Left lobe of liver (tissue), 2 donors: ENCODE measurements around the gene PRR18. TPM values are rescaled to one million over a fixed set of nuclear protein-coding genes. Genes with fewer than 3 reads are reported as not detected.
A peak's percentile ranks its signal among the peaks of the same experiment; 100 is the strongest.
"Not testable (repeated sequence)": the region's sequence is repeated elsewhere in the genome, so short reads cannot be mapped to it uniquely, and the experiment has no call there.

Source experiments
- ATAC-seq: fragments of 200-7000 bp; cut with Tn5 transposase; one replicate; pipeline ENCODE4 v1.9.1; 2020; ENCODE audit warnings: mild to moderate bottlenecking, moderate library complexity
- DNase-seq: peaks from one replicate; pipeline ENCODE4 v3.0.0-alpha.2; 2020; ENCODE audit warnings: low spot score
- total RNA-seq: library from RNA; stranded (reverse); gene quantifications from one replicate; pipeline ENCODE4 v1.2.1, GENCODE V29; 2021
- donor health status: DM: no; HTN: no; CAD: no; lungs with moderate emphysema.
- donor health status: DM: no; HTN: yes; CAD: no.

Gene PRR18, protein sequence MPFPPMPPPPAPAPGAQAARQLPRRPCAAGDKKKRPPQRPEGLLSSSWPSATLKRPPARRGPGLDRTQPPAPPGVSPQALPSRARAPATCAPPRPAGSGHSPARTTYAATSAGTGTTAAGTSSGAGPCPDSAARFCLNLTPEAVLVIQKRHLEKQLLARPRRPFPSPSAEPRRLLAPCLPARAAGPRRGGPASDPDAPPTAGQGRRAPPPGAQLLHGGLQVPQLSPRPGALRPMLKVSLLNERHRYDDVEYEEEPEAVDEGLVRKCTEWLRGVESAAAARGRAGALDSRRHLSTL
- total RNA-seq: 2.0 TPM

DNA sequence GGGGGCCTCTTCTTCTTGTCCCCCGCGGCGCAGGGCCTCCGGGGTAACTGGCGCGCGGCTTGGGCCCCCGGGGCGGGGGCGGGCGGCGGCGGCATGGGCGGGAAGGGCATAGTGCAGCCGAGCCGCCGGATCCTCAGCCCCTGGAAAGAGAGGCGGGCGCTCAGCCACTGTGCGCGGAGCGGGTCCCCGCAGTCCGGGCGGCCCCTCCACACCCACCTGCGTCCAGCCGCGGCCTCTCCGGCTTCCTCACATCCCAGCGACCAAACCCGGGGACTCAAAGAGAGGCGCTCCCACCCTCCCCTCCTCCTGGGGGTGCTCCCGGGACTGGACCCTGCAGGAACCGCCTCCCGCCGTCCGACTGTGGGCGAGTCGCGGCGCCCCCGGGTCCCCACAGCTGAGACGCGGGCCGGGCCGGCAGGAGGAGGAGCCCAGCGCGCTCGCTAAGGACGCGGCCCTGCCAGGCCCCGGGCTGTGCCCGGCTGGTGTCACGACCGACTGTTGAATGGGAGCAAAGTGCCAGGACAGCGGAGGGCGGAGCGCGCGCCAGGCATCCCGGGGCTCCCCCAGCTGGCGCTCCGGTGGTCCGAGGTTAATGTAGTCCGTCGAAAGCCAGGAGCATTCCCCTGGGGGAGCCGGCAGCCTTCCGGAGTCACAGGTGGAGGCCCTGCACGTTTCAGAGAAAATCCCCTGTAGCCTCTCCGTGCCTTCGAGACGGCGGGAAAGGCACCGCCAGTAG, at the start of gene PRR18:
Gene PRR18, minus strand, starts transcription at position 360 of the 736 bp plus-strand sequence. Its CDS starts 250 bp downstream, at position 110.
- DNase-seq (peak; percentile 73), ATAC-seq (peak; percentile 88)

DNA sequence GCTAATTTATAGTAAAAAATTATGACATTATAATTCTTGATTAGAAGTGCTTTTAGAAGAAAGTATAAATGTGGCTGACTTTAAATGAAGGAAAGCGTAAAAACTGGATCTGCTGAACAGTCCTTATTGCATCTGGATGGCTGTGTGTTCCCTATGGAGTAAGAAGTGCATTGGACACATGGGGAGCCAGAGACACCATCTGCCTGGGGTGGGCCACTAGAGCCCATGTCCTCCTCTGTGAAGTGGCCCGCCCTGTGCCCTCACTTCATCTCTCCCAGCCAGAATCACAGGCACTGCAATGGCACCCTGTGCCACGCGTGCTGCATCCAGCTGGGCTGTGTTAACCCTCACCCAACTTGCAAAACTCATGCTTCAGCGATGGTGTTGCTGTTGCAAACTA, 47.4 kb upstream of the PRR18 start:
- DNase-seq (no peak), ATAC-seq (no peak)

DNA sequence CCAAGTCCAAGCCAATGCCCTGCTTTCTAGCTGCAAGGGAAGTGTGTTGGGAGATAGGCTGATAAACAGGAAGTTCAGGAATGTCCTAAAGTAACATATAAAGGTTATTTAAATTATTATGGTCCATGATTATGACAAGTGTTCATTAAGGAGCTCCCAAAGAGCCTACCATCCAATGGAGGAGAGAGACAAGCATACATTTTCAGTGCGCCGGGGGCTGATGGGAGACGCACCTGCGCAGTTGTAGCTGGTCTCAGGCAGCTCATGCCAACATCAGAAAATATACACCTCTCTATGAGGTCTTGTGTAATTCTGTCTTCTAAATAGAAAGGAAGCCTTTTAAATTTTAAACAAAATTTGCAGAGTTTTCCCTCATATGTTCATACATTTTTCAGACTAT, 46.8 kb upstream of the PRR18 start:
- ATAC-seq (no peak), DNase-seq (no peak)

DNA sequence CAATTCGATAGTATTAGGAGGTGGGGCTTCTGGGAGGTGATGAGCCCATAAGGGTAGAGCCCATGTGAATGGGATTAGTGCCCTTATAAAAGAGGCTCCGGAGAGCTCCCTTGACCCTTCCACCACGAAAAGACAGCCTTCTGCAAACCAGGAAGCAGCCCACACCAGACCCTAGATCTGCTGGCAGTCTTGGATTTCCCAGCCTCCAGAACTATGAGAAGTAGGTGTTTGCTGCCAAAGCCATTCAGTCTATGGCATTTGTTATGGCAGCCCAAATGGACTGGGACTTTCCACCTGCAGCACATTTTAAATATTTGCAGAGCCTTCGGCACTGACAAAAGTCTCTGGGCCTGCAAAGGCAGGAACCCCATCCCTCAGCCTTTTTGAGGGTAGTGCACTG, 46.0 kb upstream of the PRR18 start:
- DNase-seq: no peak
- ATAC-seq: no peak

DNA sequence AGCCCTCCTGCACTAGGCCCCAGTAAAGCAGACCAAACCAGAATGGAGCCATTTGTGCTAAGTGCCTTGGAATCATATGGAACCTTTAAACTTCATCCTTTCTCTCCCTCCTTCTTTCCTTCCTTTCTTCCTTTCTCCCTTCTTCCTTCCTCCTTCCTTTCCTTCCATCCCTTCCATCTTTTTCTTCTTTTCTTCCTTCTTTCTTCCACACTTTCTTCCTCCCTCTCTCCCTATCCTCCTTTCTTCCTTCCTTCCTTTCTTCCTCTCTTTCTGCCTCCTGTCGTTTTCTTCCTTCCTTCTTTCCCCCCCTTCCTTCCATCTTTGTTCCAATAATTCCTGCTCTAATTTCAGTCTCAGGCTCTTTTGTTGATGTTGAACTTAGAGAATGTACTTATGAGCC, 45.3 kb upstream of the PRR18 start:
- DNase-seq (no peak), ATAC-seq (no peak)

DNA sequence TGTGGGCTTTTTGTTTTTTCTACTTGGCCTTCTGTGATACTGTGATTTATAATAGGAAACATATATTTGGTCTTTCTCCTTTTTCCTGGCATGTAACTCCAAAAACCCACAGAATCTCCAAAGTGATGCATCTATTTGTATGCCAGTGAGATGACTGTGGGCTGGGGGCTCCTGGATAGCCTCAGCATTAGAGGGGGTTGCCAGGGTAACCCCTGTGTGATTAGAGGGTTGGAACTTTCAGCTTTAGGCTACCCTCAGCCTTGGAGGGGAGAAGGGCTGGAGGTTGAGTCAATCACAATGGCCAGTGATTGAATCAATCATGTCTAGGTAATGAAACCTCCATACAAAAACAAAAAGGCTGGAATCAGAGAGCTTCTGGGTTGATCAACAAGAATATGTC, 44.7 kb upstream of the PRR18 start:
- ATAC-seq: no peak
- DNase-seq: no peak

DNA sequence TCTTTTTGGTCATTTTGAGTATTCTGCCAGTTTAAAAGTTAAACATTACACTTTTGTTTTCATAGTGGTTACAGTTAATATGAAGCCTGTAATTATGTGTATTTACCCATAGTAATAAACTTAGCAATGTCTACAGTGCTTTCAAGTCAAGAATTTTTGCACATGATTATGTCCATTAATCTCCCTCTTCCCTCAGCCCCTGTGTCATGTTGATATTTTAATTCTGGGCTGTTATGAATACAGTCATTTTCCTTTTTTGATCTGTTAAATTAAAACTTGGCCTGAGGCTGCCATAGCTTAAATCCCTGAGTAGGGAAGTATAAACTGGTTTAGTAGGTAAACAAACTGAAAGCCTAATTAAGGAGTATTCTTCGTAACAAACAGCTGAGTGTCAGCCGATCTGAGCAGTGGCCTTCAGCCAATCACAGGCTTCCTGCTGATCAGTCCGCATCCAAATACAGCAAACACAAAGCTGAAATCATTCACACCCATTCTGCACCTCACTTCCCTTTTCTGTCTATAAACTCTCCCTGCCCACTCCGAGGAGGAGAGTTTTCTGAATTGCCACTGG, 43.6 kb upstream of the PRR18 start:
- DNase-seq (no peak), ATAC-seq (peak; percentile 80)

DNA sequence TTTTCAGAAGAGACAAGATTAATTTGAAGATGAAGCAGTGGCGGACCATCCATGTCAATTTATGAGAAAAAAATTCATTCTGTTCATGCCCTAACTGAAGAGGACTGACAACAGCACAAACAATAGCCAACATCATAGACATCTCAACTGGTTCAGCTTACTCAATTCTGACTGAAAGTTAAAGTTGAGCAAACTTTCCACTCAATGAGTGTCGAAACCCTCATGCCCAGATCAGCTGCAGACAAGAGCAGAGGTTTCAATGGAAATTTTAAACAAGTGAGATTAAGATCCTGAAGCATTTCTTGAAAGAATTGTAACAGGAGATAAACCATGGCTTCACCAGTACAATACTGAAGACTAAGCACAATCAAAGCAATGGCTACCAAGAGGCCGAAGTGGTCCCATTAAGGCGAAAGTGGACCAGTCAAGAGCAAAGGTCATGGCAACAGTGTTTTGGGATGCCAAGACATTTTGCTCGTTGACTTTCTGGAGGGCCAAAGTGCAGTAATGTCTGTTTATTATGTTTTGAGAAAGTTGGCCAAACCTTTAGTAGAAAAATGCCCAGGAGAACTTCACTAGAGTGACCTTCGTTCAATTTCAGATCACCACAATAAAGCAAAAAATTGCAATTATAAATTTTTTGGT, 40.2 kb upstream of the PRR18 start:
- DNase-seq (peak; percentile 63), ATAC-seq (peak; percentile 73)

DNA sequence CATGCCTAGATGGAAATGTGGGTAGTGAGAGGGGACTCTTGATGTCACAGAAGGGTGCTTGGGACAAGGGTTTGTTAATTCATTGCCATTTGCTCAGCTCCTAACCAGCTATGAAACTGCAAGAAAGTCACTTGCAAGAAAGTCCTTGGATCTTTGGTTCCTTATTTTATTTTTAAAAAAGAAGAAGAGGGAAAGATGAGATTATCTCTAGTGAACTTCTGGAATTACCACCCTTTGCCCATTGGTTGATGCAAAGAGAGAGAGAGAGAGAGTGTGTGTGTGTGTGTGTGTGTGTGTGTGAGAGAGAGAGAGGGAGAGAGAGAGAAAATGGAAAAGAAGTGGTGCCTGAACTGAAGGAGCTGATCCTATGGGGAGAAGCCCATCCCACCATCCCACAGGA, 38.8 kb upstream of the PRR18 start:
- ATAC-seq: no peak

DNA sequence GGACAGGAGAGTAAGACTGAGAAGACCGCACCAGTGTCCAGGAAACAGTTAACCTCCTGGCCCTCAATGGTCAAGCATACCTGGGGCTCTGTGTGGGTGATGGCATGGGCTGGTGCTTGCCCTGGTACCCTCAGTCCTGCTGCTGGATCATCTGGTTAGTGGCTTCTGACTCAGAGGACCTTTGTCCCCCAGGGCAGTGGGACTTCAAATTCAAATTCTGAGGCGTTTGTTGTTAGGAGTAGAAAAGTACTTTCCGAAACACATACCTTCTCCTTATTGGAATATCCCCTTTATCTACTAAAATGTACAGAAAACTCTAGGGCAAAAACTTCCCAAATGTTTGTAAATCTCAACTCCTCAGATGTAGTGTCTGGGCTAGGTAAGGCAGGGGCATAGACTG, 38.3 kb upstream of the PRR18 start:
- ATAC-seq: no peak
- DNase-seq: no peak

More for the DNA sequence above, 38.8 kb upstream of the PRR18 start:
- no peak for DNase-seq

DNA sequence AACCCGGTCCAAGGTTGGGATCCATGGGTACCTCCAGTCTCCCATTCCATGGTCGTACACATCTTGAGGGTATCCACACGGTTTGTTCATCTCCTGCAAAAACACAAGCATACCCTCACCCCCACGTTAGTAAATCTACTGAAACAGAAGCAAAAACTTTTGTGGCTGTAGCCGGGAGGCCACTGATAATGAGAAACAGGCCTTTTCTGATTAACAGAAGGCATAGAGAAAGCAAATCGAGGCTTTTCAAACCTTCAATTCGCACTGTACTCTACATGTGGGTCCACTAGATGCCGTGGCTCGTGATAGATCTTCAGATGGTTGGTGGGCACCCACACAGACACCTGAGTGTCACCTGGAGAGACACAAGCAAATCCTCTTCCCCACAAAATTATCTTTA, 37.5 kb upstream of the PRR18 start:
- not testable (repeated sequence) for ATAC-seq, DNase-seq

DNA sequence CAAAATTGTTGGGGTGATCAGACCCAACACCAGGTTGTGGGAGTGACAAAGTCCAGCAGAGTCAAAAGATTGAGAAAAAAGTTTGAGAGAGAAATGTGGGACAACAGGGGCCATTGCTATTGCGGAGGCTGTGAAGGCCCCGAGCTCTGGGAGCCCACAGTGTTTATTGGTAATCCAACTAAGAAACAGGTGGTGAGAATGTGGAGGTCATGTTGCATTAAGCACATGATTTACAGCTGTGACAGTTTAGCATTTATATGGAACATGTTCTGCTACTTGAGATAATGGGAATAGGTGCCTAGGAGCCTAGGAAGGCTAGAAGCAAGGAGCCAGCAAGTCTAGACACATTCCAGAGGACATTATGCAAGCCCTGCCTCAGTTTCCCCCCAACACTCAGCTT, 36.7 kb upstream of the PRR18 start:
- ATAC-seq, DNase-seq: not testable (repeated sequence)

DNA sequence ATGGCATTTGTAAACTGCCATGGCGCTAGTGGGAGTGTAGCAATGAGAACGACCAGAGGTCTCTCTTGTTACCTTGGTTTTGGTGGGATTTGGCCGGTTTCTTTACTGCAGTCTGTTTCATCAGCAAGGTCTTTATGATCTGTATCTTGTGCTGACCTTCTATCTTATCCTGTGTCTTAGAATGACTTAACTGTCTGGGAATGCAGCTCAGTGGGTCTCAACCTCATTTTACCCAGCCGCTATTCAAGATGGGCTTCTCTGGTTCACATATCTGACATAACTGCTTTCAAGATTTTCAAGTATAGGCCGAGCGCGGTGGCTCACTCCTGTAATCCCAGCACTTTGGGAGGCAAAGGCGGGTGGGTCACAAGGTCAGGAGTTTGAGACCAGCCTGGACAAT, 36.0 kb upstream of the PRR18 start:
- DNase-seq: no peak
- ATAC-seq: no peak

DNA sequence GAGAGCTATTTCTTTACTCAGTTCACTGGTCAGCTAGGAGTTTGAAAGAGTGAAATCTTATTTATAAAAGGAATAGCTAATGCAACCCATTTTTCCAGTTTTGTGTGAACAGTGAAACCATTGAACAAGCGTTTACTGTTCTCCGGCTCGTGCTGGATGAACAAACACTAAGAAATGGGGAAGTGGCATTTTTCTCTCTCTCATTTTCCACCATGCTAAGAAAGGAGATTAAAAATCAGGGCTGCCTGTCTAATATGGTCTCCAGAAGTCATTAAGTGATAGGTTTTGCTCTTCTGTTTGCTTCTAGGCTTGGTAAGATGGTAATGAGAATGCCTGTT, 34.9 kb upstream of the PRR18 start:
- DNase-seq: no peak
- ATAC-seq: no peak

DNA sequence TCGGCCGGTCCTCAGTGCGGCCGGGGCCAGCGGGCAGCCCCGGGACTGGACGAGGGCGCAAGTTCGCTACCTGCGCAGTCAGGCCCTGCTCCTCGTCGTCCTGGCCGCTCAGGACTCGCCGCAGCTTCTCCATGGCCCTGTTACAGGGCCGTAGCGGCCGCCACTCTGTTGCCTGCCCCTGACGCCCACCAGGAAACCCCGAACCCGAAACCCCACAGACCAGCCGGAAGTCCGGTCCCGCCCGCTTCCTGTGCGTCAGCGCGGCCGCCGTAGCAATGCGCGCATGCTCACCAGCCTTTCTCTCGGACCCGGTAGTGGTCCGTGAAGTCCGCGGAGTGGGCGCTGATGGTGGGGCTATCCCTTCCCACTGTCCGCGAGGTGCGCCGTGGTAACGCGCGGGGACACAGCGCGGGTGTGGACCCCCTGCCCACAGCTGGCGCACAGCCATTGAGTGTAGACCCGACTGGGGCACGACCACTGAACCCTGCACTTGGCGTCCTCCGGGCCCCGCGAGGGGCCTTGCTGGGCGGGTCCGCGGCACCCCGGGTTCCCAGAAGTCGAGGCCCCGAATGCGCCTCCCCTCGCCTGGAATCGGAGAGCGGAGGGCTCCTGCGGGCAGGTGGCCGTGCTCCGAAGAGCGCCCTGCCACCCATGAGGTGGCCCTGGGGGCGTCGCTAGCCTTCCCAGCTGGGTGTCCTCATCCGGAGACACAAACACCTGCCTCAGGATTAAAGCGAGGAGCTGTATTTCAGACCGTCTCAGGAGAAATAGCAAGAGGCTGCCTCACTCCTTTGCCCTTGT, 34.4 kb upstream of the PRR18 start, which contains the start of gene SFT2D1:
Gene SFT2D1, minus strand, starts transcription at position 197 of the 801 bp plus-strand sequence. Its CDS starts 64 bp downstream, at position 133.
- ATAC-seq (peak; percentile 97), DNase-seq (peak; percentile 85)

DNA sequence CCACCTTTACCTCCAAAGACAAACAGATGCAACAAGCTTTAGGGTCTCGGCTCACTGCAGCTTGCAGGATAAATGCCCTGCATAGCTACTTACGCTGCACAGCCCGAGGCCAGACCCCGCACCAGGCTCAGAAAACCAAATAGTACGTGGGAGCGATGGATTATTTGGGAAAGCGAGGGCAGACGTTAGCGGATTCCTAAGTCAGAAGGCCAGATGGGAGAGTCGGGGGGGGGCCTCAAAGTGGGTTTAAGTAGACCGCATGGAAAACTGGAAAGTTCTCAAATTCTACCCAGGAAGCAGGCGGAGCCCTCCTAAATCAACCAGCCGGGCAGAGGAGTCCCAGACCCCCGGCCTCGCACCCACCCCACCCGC, 33.8 kb upstream of the PRR18 start:
- DNase-seq: no peak
- peak; percentile 22 for ATAC-seq

DNA sequence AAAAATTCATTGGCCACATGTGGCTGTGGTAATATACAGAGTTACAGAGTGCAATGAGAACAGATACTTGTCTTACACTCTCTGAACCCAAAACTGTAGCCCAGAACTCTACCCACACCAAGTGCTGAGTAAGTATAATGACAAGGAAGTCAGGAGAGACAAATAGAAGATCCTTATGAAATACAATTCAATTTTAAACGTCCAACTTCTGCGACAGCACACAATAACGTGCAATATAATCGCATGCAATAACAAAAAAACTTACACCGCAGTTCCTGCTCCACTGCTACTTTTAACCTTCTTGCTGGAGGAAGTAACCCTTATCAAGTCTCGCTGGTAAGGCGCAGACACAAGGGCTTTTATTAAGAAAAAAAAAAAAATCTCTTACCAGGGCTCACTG, 33.3 kb upstream of the PRR18 start:
- DNase-seq (no peak), ATAC-seq (no peak)

DNA sequence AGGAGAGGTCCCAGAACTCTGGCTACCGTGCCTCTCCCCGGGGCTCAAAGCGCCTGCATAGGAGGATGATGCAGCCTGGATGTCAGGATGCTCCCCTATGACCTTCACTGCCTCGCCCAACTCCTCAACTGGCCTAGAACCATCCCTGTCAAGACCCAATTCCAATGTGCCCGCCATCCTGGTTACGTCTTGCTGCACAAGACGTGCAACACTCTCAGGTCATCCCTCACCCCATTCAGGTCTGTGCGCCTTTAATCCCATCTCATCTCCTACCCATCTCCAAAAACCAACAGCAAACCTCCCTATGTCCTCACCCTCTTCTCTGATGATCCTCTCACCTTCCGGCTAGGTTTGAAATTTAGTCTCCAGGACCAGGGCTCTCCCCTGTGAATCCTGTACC, 30.7 kb upstream of the PRR18 start:
- ATAC-seq (no peak), DNase-seq (no peak)

DNA sequence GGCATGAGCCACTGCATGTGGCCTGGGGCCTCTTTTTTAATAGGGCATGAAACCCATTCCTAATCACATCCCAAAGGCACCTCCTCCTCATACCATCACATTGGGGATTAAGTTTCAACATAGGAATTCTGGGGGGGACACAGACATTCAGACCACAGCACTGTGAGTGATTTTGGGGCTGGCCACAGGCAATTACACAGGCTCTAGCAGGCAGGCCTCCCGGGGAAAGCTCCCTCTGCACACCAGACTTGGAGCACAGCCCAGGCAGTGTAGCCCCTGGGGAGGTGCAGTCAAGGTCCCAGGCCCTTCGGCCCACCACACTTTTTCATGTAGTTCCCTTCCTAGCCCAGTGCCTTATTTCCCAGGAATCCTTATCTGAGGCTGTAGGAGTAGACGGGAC, 28.7 kb upstream of the PRR18 start:
- DNase-seq (no peak), ATAC-seq (no peak)

DNA sequence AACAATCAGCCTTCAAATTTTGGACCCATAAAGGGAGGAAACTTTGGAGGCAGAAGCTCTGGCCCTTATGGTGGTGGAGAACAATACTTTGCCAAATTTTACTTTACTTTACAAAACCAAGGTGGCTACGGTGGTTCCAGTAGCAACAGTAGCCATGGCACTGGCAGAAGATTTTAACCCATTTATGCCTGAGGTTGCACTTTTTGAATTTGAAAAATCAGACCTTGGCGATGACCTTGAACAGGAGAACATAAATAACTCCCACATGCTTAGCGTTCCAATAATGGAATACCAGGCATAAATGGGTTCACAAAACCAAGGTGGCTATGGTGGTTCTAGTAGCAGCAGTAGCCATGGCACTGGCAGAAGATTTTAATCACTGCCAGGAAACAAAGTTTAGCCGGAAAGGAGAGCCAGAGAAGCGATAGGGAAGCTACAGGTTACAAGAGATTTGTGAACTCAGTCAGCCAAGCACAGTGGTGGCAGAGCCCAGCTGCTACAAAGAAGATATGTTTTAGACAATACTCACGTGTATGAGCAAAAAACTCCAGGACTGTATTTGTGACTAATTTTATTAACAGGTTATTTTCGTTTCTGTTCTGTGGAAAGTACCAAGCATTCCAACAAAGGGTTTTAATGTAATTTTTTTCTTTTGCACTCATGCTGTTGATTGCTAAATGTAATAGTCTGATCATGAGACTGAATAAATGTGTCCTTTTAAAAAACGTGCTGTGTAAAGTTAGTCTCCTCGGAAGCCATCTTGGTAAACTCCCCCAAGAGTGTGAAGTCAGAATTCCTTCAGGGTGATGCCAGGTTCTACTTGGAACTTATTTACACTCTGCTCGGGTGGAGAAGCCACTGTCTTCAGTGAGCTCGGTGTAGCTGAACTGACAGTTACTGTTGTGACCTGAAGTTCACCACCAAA, 27.4 kb upstream of the PRR18 start:
- ATAC-seq: no peak
- no peak for DNase-seq
